Central memory CD4-positive, alpha-beta T cell (primary cell): ENCODE measurements around the gene ZCCHC7.
"Not testable (repeated sequence)": the region's sequence is repeated elsewhere in the genome, so short reads cannot be mapped to it uniquely, and the experiment has no call there.

ENCODE experiments used
- DNase-seq: peaks from one replicate; pipeline ENCODE4 v3.0.0; 2022
- total RNA-seq, 3 experiments: gene quantifications; one replicate each; lab custom pipeline; 2026; lab: John Stamatoyannopoulos, UW

The ZCCHC7 gene
- 42.0 to 65.8 (median 53.7) reads per million in 3 experiments for total RNA-seq

DNA sequence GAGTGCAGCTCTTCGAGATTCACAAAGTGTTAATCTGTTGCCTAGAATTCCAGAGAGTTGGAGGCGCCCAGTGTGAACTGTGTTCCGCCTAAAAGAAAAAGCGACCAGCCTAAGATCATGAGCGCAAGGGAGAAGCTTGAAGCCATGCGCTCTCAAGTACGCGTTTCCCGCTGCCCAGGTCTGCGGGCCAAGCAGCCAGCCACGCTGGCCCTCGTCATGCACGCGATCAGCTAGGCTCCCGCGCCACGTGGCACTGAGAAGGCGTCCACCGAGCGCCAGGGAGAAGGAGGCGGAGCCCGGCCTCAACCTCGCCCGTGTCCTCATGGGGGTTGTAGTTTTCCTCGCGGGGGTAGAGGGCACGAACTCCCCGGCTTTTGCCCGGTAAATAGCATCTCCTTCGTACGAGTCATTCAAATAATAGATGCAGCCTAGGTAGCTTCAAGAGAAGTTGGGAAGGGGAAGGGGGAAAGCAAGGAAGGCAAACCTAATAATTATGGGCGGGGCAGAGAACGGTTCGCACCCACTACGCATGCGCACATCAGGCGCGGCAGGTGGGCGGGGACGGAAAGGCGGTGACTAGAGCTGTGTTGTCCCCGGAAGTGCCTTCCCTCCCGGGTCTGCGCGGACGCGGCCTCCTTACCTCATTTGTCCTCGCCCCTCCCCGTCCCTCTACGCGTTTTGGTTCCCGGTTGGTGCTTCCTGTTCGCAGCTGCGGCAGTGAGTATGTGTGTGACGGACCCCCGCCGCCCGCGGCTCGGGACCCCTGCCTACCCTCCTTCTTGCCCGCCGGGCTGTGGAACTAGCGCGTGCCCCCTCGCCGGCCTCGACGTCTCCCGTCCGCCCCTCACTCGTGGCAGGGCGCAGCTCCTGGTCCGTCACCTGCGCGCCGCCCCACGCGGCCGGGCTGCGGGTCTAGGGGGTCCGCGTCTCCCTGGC, at the start of gene ZCCHC7:
Gene ZCCHC7 (plus strand): TSS at position 668 of the 936 bp plus-strand sequence.
- DNase-seq, result peak; percentile 97

DNA sequence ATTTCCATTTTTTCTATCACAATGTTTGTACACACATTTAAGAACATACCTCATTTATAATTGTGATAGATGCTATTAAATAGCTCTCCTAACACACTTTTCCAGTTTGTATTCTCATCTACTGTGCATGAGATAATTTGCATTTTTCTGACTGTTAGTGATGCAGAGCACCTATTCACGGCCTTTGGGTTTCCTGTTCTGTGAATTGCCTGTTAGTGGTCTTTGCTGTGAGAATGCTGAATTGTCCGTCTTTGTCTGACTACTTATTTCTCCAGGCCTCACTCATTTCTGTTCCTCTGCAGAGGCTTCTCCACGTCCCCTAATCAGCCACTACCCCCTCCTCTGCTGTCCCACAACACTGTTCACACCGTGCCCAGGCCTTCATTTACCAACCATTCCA, 45.6 kb upstream of the ZCCHC7 start:
- DNase-seq, result not testable (repeated sequence)

DNA sequence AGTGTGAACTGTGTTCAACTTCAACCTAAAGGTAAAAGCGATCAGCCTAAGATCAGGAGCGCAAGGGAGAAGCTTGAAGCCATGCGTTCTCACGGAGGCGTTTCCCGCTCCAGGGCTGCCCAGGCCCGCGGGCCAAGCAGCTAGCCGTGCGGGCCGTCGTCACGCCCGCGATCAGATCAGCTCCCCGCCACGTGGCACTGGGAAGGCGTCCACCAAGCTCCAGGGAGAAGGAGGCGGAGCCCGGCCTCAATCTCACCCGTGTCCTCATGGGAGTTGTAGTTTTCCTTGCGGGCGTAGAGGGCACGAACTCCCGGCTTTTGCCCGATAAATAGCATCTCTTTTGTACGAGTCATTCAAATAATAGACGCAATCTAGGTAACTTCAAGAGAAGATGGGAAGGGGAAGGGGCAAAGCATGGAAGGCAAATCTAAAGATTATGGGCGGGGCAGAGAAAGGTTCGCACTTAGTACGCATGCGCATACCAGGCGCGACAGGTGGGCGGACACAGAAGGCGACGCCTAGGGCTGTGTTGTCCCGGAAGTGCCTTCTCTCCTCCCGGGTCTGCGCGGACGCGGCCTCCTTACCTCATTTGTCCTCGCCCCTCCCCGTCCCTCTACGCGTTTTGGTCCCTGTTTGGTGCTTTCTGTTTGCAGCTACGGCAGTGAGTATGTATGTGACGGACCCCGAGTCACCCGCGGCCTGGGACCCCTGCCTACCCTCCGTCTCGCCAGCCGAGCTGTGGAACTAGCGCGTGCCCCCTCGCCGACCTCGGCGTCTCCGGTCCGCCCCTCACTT, 40.8 kb upstream of the ZCCHC7 start:
- peak; percentile 93 for DNase-seq

DNA sequence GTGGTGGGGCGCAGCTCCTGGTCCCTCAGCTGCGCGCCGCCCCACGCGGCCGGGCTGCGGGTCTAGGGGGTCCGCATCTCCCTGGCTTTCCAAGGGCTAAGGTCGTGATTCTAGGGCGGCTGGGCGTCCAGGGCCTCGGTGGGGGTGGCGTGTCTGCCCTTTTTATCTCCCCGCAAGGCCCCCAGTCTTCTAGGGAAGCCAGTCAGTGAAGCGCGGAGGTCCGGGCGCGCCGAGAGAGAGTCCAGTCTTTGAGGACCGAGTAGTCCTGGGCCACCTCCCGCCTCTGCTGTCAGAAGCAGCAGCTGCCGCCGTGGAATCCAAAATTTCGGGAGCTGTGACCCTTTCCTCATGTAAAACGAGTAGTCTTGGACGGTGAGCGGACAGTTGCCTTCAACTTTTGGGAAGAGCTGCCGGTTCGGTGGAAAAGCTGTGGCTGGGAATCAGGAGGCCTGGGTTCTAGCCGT, 40.2 kb upstream of the ZCCHC7 start:
- not testable (repeated sequence) for DNase-seq

DNA sequence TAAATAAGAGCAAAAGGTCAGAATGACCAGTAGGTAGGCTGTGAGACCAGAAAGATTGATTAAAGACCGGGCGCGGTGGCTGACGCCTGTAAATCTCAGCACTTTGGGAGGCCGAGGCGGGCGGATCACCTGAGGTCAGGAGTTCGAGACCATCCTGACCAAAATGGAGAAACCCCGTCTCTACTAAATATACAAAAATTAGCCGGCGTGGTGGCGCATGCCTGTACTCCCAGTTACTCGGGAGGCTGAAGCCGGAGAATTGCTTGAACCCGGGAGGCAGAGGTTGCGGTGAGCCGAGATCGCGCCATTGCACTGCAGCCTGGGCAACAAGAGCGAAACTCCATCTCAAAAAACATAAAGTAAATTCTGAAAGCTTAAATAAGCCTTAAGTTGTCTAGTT, 38.9 kb upstream of the ZCCHC7 start:
- DNase-seq, result not testable (repeated sequence)

DNA sequence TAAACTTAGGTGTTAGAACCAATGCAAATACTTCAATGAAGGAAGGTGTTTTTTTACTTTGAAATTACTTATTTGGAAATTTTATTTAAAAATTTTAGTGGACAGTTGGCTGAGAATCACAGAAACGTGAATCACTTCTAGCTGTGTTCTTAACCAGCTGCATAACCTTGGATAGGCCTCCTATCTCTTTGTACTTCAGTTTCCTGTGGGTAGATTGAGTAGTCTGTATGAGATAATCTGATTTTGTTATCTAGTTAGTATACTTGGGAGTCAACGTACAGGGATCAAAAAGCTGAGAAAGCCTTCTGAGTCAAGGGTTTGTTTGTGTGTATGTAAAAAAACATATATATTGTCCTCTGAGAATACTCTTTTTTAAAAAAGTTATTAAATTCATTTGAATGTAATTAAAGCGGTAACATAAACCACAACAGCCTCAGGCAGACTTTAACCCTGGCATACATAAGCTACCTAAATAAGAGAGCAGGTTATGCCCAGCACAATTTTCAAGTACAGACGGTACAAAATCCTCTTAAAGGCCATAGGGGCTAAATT, 38.1 kb upstream of the ZCCHC7 start:
- DNase-seq, result peak; percentile 7

DNA sequence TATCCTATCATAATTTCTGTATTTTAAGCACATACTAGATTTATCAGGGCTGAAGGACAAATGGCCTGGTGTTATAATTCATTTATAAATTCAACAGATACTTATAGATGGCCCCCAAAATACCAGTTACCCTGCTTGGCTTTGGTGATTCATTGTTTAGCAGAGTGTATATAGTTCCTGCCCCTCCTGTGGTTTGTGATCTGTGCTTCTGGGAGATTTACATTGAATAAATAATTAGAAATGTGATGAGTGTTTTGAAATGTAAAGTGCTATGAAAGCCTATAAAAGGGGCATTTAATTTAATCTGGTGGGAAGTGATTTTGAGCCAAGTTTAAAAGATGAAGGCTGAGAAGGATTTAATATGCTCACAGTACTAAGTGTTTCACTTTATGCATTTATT, 36.7 kb upstream of the ZCCHC7 start:
- DNase-seq, result no peak

DNA sequence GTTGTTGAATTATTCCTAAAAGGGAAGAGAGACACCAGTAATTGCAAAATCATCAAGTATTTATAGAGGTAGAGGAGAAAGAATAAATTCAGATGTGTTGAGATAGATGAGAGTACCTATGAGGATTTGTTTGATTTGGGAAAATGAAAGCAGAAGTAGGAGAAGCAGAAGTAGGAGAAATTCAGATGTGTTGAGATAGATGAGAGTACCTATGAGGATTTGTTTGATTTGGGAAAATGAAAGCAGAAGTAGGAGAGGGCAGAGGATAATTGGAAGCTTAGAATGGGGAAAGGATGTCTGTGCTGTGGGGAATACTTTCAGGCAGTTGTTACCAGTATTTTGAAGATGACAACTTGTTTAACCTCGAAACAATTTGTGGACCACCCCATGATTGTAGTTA, 35.1 kb upstream of the ZCCHC7 start:
- DNase-seq, result no peak

DNA sequence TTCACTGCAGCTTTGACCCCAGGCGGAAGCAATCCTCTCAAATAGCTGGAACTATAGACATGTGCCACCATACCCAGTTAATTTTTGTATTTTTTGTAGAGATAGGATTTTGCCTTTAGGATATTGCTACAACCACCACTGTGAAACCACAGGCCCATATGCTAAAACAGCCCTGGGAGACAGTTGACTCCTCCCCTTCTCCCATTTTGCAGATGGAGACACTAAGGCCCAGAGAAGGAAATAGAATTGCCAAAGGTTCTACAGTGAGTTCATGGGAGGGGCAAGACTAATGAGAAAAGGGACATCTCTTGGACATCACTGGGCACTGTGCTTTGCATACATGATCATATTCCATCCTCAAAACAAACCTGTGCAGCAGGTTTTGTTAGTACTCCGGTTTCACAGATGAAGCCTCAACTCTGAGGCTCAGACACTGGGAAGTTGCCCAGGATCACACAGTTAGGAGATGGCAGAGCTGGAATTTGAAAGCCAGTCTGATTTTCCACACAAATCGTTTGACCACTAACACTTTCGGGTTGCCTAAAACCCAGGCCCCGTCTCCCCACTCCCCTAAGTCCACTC, 27.6 kb upstream of the ZCCHC7 start:
- not testable (repeated sequence) for DNase-seq

DNA sequence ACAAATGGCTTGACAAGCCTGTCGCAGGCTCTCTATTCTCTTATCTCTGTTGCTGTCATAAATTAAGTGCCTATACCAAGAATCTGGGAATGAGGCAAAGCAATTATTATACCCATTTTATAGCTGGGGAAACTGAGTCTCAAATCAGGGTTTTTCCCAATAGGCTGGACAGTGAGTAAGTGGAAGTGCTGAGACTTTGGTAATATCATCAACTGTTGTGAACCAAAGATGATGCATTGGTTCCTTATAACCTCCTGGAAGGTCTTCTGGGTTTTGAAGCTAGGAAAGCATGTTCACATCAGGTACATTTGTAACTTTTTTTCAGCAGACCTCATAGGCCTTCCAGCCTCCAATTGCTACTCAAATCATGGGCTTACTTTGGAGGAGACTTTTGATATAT, 25.6 kb upstream of the ZCCHC7 start:
- no peak for DNase-seq

DNA sequence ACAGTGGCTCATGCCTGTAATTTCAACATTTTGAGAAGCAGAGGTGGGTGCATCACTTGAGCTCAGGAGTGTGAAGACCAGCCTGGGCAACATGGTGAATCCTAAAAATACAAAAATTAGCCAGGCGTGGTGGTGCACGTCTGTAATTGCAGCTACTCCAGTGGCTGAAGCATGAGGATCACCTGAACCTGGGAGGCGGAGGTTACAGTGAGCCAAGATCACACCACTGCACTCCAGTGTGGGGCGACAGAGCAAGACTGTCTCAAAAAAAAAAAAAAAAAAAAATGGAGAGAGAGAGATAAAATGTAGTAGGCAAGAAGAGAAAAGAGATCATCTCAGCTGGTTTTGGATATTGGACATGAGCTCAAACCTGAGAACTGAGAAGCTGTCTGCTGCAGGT, 23.7 kb upstream of the ZCCHC7 start:
- no peak for DNase-seq

DNA sequence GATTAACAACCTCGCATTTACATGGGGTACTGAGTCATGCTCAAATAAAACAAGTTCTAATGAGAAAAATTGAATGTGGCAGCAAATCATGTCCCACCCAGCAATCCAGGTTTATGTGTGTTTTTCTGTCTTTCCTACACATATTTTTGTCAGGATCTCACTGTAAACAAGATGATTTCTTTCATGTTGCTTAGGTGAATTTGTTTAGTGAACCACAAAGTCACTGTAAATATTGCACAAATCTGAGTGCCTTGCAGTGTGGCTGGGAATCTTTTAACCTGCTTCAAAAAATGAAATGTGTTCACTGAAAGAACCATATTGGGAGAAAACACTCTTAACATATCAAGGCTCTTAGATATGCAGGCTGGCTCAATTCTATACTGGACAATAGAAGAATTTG, 23.1 kb upstream of the ZCCHC7 start:
- DNase-seq, result no peak

DNA sequence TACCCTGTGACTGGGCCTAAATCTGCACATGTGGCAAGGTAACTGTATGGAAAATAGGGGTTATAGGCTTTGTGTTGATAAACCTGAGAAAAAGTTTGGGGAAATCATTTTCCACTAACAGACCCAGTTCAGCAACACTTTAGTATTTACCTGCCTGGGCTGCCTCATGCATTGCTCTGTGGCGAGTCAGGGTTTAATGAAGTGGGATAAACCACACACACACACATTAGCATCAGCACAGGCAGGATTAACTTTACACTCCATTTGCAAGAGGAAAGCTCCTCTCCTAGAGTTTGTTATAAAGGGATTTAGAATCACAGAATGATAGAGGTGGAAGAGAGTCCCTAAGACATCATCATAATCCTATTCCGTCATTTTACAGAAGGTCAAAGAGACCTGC, 20.0 kb upstream of the ZCCHC7 start:
- no peak for DNase-seq

DNA sequence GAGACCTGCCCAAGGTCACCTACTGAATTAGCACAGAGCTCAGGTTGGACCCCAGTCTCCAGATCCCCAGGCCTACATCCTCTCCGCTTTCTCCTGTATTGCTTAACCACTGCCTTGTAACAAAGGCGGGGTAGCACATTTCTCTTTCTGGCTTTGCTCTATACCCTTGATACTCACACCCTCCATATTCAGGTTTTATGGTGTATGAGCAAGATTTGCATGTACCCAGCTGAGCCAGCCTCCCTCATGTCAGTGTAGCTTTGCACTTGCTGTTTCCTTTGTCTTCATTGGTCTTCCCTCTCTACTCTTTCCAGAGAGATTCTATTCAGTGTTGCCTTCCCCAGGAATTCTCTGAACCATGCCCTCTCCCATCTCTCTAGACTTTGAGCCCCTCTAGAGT, 19.6 kb upstream of the ZCCHC7 start:
- DNase-seq, result no peak

DNA sequence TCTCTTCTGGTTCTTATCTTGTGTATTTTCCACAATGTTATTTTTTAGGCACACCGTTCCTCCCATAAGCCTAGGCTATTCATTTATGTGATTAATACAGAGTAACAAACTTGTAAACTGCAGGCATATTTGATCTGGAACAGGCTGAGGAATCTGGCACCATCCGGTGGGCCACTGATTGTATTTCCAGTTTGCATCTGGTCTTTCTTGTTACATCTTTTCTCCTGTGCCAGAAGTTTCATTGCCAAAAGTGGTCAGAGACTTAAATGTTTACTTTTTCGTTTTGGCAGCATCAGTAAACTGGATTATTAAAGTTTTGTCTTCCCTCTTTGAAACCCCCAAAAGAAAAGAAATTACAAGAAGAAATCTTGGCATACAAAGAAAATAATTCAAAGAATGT, 17.9 kb upstream of the ZCCHC7 start:
- no peak for DNase-seq

DNA sequence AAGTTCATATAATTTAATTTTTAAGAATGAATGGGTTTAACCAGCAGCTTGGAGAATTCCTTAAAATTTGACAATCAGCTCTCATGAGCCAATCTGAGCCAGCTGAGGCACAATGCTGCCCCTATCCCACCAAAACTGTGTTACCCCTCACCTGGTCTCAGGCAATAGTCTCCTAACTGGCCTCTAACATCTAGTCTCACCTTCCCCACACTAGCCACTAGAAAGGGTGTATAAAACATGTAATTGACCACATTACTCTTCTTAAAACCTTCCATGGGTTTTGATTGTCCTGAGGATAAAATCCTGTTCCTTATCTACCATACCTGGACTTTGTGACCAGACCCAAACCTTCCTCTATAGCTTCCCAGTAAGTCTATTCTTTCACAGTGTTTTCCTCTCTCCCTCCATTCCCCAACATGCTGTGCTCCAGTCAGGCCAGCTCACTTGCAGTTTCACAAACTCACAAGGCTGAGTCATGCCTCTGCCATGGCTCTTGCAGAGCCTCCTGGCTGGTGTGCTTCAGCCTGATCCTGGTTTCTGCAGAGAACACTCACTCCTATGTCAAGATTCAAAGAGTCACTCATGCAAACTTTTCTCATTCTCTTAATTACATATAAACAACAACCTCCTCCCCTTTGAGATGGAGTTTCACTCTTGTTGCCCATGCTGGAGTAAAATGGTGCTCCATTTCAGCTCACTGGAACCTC, 16.0 kb upstream of the ZCCHC7 start:
- DNase-seq, result no peak

DNA sequence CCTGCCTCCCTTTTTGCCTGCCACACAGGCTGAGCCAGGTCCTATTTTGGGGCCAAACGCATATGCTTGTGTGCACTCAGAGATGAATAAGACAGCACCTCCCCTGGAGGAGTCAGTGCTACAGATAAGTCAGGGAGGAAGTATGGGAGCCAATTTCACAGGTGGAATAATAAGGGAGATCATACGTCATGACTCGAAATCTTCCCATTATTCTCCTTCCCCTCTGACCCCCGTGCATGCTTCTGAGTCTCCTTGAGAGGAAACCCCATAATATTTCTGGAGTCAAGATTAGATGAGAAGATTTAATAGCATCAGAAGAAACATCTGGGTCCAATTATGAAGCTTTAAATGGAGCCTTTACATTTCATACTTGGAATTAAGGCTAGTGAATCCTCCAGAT, 15.1 kb upstream of the ZCCHC7 start:
- DNase-seq, result no peak

DNA sequence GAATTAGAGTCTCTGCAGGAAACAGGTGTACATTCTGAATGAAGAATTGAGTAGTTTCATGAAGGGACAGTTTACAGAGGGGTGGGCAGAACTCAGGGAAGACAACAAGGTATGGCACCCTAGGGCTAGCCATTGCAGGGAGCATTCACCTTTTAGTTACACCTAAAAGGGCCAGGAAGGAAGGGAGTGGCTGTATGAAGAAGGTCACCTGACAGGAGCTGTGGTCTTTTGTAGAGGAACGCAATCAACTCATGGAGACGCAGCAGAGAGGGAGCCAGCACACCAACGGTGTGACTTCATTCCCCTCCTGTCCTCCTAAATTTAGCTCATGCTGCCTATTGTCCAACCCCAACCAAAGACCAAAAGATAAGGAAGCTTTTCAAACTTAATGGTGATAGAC, 12.7 kb upstream of the ZCCHC7 start:
- DNase-seq, result peak; percentile 7

DNA sequence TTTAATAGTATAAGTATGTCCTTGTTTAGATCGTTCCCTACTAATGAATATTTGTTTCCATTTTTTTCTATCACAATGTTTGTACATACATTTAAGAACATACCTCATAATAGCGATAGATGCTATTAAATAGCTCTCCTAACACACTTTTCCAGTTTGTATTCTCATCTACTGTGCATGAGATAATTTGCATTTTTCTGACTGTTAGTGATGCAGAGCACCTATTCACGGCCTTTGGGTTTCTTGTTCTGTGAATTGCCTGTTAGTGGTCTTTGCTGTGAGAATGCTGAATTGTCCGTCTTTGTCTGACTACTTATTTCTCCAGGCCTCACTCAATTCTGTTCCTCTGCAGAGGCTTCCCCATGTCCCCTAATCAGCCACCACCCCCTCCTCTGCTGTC, 5.9 kb upstream of the ZCCHC7 start:
- DNase-seq, result not testable (repeated sequence)

DNA sequence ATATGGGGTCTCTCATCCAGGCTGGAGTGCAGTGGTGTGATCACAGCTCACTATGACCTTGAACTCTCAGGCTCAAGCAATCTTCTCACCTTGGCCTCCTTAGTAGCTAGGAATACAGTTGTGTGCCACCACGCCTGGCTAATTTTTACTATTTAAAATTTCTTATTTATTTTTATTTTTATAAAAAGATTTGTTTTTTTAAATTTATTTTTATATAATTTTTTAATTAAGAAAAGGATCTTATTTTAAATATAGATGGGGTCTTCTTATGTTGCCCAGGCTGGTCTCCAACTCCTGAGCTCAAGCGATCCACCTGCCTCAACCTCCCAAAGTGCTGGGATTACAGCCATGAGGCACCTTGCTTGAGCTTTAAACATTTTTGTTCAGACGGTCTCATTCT, 2.4 kb upstream of the ZCCHC7 start:
- DNase-seq, result no peak

DNA sequence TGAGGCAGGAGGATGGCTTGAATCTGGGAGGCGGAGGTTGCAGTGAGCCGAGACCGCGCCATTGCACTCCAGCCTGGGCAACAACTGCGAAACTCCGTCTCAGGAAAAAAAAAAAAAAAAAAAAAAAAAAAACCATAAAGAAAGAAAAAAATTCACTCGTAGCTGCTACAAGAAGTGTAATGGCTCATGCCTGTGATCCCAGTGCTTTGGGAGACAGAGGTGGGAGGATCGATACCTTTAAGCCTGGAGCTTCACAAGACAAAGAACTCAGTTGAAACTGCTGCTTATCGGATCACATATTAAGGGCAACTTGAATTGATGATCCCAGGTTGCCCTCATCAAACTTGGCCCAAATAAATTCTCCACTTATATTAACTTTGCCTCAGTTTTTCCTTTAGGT, 1.0 kb upstream of the ZCCHC7 start:
- no peak for DNase-seq

DNA sequence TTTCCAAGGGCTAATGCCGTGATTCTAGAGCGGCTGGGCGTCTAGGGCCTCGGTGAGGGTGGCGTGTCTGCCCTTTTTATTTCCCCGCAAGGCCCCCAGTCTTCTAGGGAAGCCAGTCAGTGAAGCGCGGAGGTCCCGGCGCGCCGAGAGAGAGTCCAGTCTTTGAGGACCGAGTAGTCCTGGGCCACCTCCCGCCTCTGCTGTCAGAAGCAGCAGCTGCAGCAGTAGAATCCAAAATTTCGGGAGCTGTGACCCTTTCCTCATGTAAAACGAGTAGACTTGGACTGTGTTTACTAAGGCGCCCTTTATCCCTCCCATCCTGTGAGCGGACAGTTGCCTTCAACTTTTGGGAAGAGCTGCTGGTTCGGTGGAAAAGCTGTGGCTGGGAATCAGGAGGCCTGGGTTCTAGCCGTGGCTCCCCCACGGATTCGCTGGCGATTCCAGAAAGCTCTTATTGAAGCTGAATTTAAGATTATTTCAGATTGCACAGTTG, 515 bp downstream of the ZCCHC7 start:
- not testable (repeated sequence) for DNase-seq
